Measurements from ENCODE around the gene DCUN1D1. TPM values are rescaled to one million over a fixed set of nuclear protein-coding genes. Genes with fewer than 3 reads are reported as not detected.

The DCUN1D1 gene
- total and polyA plus RNA-seq, 10 donors = 5.4 to 59.3 (median 29.5) TPM

- Histone ChIP-seq H3K9me3 (no peaks in the 10 kb centered on the region), H3K27me3 (replicated peaks in 1 of 7) (no peaks in the 10 kb centered on the region), H3K4me3 (no peak overlapping the region), H3K27ac (peak overlapping the region in 1 of 8 donors; percentile 44), H3K4me1 (peaks cover 0 to 26% (median 3%) of the 10 kb centered on the region in 6 donors), H3K36me3 (peaks cover 0 to 94% (median 16%) of the 10 kb centered on the region in 6 donors)
- 79 to 90% (median 86%) methylated on average over 5 of the region's 5 CpGs for WGBS, 5 donors
- TF ChIP-seq POLR2A (IDR thresholded peaks at IDR 0.05) = no peak
- TF ChIP-seq POLR2AphosphoS5 (IDR thresholded peaks at IDR 0.05) = no peak
- no peak for TF ChIP-seq CTCF (IDR thresholded peaks at IDR 0.05 in 8 of 11, conservative IDR thresholded peaks at IDR 0.05 in 3 of 11)
- intact Hi-C loops (cut with DNase I; ENCODE audit: low total_unique reads) = no loop called here
- no peak for DNase-seq
These were observed 69.2 kb downstream of the DCUN1D1 start for GRCh38 chr3:182910936-182911781.

GRCh38 chr3:182909318-182910040 is 70.9 kb downstream of the DCUN1D1 start:
- DNase-seq = no peak
- Histone ChIP-seq H3K4me3 (no peak overlapping the region), H3K36me3 (peaks cover 0 to 94% (median 20%) of the 10 kb centered on the region in 6 donors), H3K4me1 (peaks cover 0 to 17% (median 2%) of the 10 kb centered on the region in 6 donors), H3K27me3 (replicated peaks in 1 of 7) (no peaks in the 10 kb centered on the region), H3K27ac (no peak overlapping the region), H3K9me3 (no peaks in the 10 kb centered on the region)
- intact Hi-C loops (cut with DNase I; ENCODE audit: low total_unique reads) = no loop called here
- TF ChIP-seq CTCF (IDR thresholded peaks at IDR 0.05 in 8 of 11, conservative IDR thresholded peaks at IDR 0.05 in 3 of 11) (peak in 4 of 11 experiments; percentile 19 to 46 (median 42)), POLR2AphosphoS5 (IDR thresholded peaks at IDR 0.05) (no peak)
- 90 to 97% (median 95%) methylated on average over 5 of the region's 5 CpGs for WGBS, 5 donors

- H3K27ac ChIP-seq = no peak overlapping the region
- H3K4me3 ChIP-seq = no peak overlapping the region
- 96 to 100% (median 100%) methylated on average over 1 of the region's 1 CpG for WGBS, 5 donors
- peaks cover 0 to 94% (median 25%) of the 10 kb centered on the region in 6 donors for H3K36me3 ChIP-seq
- H3K9me3 ChIP-seq = no peaks in the 10 kb centered on the region
- H3K4me1 ChIP-seq = peaks cover 0 to 10% (median 0%) of the 10 kb centered on the region in 6 donors
- no peak for DNase-seq
- TF ChIP-seq POLR2A (IDR thresholded peaks at IDR 0.05) (no peak), CTCF (IDR thresholded peaks at IDR 0.05 in 8 of 11, conservative IDR thresholded peaks at IDR 0.05 in 3 of 11) (no peak), POLR2AphosphoS5 (IDR thresholded peaks at IDR 0.05) (no peak)
- H3K27me3 ChIP-seq (replicated peaks in 1 of 7) = no peaks in the 10 kb centered on the region
- intact Hi-C loops (cut with DNase I; ENCODE audit: low total_unique reads) = no loop called here
These were observed 71.9 kb downstream of the DCUN1D1 start for GRCh38 chr3:182908471-182908870.

- Histone ChIP-seq H3K36me3 (peaks cover 0 to 91% (median 31%) of the 10 kb centered on the region in 6 donors), H3K27me3 (replicated peaks in 1 of 7) (no peaks in the 10 kb centered on the region), H3K9me3 (no peaks in the 10 kb centered on the region), H3K4me3 (no peak overlapping the region), H3K4me1 (no peaks in the 10 kb centered on the region), H3K27ac (no peak overlapping the region)
- intact Hi-C loops (cut with DNase I; ENCODE audit: low total_unique reads) = no loop called here
- no peak for DNase-seq
- 32 to 100% (median 93%) methylated on average over 1 of the region's 1 CpG for WGBS, 5 donors
- TF ChIP-seq POLR2A (IDR thresholded peaks at IDR 0.05) (no peak), POLR2AphosphoS5 (IDR thresholded peaks at IDR 0.05) (no peak), CTCF (IDR thresholded peaks at IDR 0.05 in 8 of 11, conservative IDR thresholded peaks at IDR 0.05 in 3 of 11) (no peak)
These were observed 74.3 kb downstream of the DCUN1D1 start for GRCh38 chr3:182906036-182906435.
